NCI-H2029 (cell line): ENCODE results near the gene TMED10.

ENCODE experiments used
- DNase-seq: peaks from one replicate; lab custom pipeline; 2025; lab: John Stamatoyannopoulos, UW

Gene TMED10

GRCh38 chr14:75158843-75159614, 17.4 kb downstream of the TMED10 start:
- no peak for DNase-seq

- no peak for DNase-seq
Observed at GRCh38 chr14:75156901-75157300, 19.5 kb downstream of the TMED10 start.

- no peak for DNase-seq
Observed at GRCh38 chr14:75156111-75156510, 20.3 kb downstream of the TMED10 start.

GRCh38 chr14:75155169-75155568, 21.2 kb downstream of the TMED10 start:
- no peak for DNase-seq

GRCh38 chr14:75153295-75153694, 23.1 kb downstream of the TMED10 start:
- DNase-seq, result no peak

- DNase-seq, result no peak
Observed at GRCh38 chr14:75151851-75152250, 24.6 kb downstream of the TMED10 start.

- peak; percentile 72 for DNase-seq
Observed at GRCh38 chr14:75150637-75151036, 25.8 kb downstream of the TMED10 start.

GRCh38 chr14:75150150-75150549, 26.3 kb downstream of the TMED10 start:
- DNase-seq, result no peak

GRCh38 chr14:75147423-75148071, 28.9 kb downstream of the TMED10 start:
- no peak for DNase-seq

- no peak for DNase-seq
Observed at GRCh38 chr14:75144944-75145343, 31.5 kb downstream of the TMED10 start.

GRCh38 chr14:75143761-75144527, 32.5 kb downstream of the TMED10 start:
- no peak for DNase-seq

- no peak for DNase-seq
Observed at GRCh38 chr14:75142494-75142893, 33.9 kb downstream of the TMED10 start.

GRCh38 chr14:75141967-75142366, 34.4 kb downstream of the TMED10 start:
- no peak for DNase-seq

- no peak for DNase-seq
Observed at GRCh38 chr14:75141062-75141461, 35.4 kb downstream of the TMED10 start.

- no peak for DNase-seq
Observed at GRCh38 chr14:75140620-75141019, 35.8 kb downstream of the TMED10 start.

GRCh38 chr14:75139185-75139584, 37.2 kb downstream of the TMED10 start:
- no peak for DNase-seq

GRCh38 chr14:75138492-75138891, 37.9 kb downstream of the TMED10 start:
- DNase-seq, result no peak

GRCh38 chr14:75134644-75135043, 41.8 kb downstream of the TMED10 start:
- DNase-seq, result no peak

GRCh38 chr14:75133597-75133996, 42.8 kb downstream of the TMED10 start:
- no peak for DNase-seq

GRCh38 chr14:75132382-75133086, 43.9 kb downstream of the TMED10 start:
- DNase-seq, result no peak

- DNase-seq, result no peak
Observed at GRCh38 chr14:75128596-75128990, 47.8 kb downstream of the TMED10 start.

- DNase-seq, result no peak
Observed at GRCh38 chr14:75127903-75128595, 48.4 kb downstream of the TMED10 start.
